Ovary (tissue), 3 donors: Measurements from ENCODE around the gene DDX54.

Source experiments
- CTCF ChIP-seq, 3 donors: fragments of 450-650 bp in 2 of 3; fragments of 200-600 bp in 1 of 3; IDR thresholded peaks; one replicate each; pipeline versions ENCODE4 v1.5.1 to v1.8.0; 2016 to 2022; ENCODE audit warnings: antibody characterized with exemption in 3 of 3, mild to moderate bottlenecking in 1 of 3
- EP300 ChIP-seq: sonication (generic); formaldehyde crosslinking; IDR thresholded peaks from one replicate; pipeline ENCODE4 v1.6.1; 2017; ENCODE audit warnings: antibody characterized with exemption
- POLR2A ChIP-seq: fragments of 450-650 bp; IDR thresholded peaks from one replicate; pipeline ENCODE4 v1.6.1; 2017; ENCODE audit warnings: antibody characterized with exemption, mild to moderate bottlenecking, moderate library complexity
- donor health status: DM: no; HTN: no; CAD: no.

GRCh38 chr12:113140706-113141105 is 44.6 kb downstream of the DDX54 start:
- no peak for TF ChIP-seq POLR2A
- no peak for TF ChIP-seq CTCF (IDR thresholded peaks at IDR 0.05)
- no peak for TF ChIP-seq EP300
